Bronchial epithelial cell (primary cell): ENCODE measurements around the gene ADAM10. TPM values are rescaled to one million over a fixed set of nuclear protein-coding genes. Genes with fewer than 3 reads are reported as not detected.
A peak's percentile ranks its signal among the peaks of the same experiment; 100 is the strongest.

Experiments used
- DNase-seq: peaks from one replicate; pipeline ENCODE4 v3.0.0-alpha.2; 2010; ENCODE audit warnings: low read depth
- FAIRE-seq: peaks from 2 replicates; lab custom pipeline; 2011; peaks lifted over from hg19 to GRCh38; lab: Jason Lieb, UNC
- H3K27me3 ChIP-seq: 2 replicates; pipeline ENCODE4 v1.5.1; 2011; ENCODE audit warnings: low read length; ENCODE audit not compliant: control insufficient read depth, insufficient read depth
- H3K36me3 ChIP-seq: 2 replicates; pipeline ENCODE4 v1.5.1; 2011; ENCODE audit warnings: low read length; ENCODE audit not compliant: control insufficient read depth, insufficient read depth
- H3K4me3 ChIP-seq: 2 replicates; pipeline ENCODE4 v1.5.1; 2011; ENCODE audit warnings: mild to moderate bottlenecking, low read depth, low read length, control low read depth
- CTCF ChIP-seq: IDR thresholded peaks from 2 replicates; pipeline ENCODE4 v1.5.1; 2011; ENCODE audit warnings: mild to moderate bottlenecking, moderate library complexity, low read length, control low read depth, inconsistent platforms; ENCODE audit not compliant: insufficient read depth, severe bottlenecking
- total RNA-seq: library from RNA; depleted of rRNA; stranded (reverse); fragments of >200 nt; gene quantifications from 2 replicates; pipeline ENCODE4 v1.2.1, GENCODE V29; 2014

The ADAM10 gene
- total RNA-seq = 112 and 118 TPM in 2 replicates

GRCh38 chr15:58749532-58750337 is at the start of gene ADAM10:
ADAM10 (minus strand) TSS chr15:58749707; CDS start chr15:58749534, 173 bp downstream.
- Histone ChIP-seq H3K4me3 (peak within 1 kb of the TSS; percentile 98), H3K36me3 (no peaks in the 10 kb centered on the region), H3K27me3 (no peaks in the 10 kb centered on the region)
- DNase-seq (peak; percentile 92), FAIRE-seq (no peak)
- no peak for TF ChIP-seq CTCF

GRCh38 chr15:58797505-58797904 is 48.0 kb upstream of the ADAM10 start:
- peak; percentile 7 for FAIRE-seq
- no peak for DNase-seq
- no peaks in the 10 kb centered on the region for H3K36me3 ChIP-seq
- no peak overlapping the region for H3K4me3 ChIP-seq
- TF ChIP-seq CTCF = no peak
- H3K27me3 ChIP-seq = no peaks in the 10 kb centered on the region

- DNase-seq = no peak
Measured at GRCh38 chr15:58795825-58796224, 46.3 kb upstream of the ADAM10 start.

GRCh38 chr15:58793862-58794261 is 44.4 kb upstream of the ADAM10 start:
- DNase-seq (peak; percentile 99), FAIRE-seq (peak; percentile 96)
- Histone ChIP-seq H3K27me3 (no peaks in the 10 kb centered on the region), H3K4me3 (no peak overlapping the region), H3K36me3 (peaks cover 2% of the 10 kb centered on the region)
- no peak for TF ChIP-seq CTCF

More at GRCh38 chr15:58795825-58796224, 46.3 kb upstream of the ADAM10 start:
- Histone ChIP-seq H3K4me3 (no peak overlapping the region), H3K27me3 (no peaks in the 10 kb centered on the region), H3K36me3 (no peaks in the 10 kb centered on the region)
- no peak for TF ChIP-seq CTCF
- FAIRE-seq = no peak

- FAIRE-seq (no peak), DNase-seq (no peak)
- H3K36me3 ChIP-seq = peaks cover 3% of the 10 kb centered on the region
- H3K27me3 ChIP-seq = no peaks in the 10 kb centered on the region
- no peak for TF ChIP-seq CTCF
- H3K4me3 ChIP-seq = no peak overlapping the region
Measured at GRCh38 chr15:58788056-58788710, 38.7 kb upstream of the ADAM10 start.
